ENCODE results near the gene GRIN2A. TPM values are rescaled to one million over a fixed set of nuclear protein-coding genes. Genes with fewer than 3 reads are reported as not detected.

GRIN2A gene
- total and polyA plus RNA-seq, 2 of the 8 experiments (the other 6 are each of a cell fraction or from before 2014, with no cell fraction given) = 0.18 to 1.8 TPM

DNA sequence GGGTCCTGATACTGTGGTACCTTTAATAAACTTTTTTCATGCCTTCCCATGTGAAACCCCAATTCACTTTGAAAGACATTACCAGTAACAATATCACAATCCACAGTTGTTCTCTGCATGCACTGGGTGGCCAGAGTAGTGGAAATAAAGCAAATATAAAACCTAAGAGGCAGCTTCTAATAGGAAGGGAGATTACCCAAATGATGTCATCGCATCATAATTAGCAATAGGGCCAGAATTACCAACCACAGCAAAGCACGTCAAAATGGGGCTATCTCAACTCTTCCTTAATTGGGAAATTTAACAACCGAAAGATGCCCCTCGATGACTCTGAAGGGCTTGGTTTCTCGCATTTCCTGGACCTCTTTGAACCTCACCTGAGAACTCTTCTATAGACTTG lies 224.8 kb downstream of the GRIN2A start:
- Histone ChIP-seq H4K91ac (replicated peaks; ENCODE audit: insufficient read length, low read length) (no peak overlapping the region), H3K9ac (replicated peaks in 1 of 4; ENCODE audit: extremely low read depth in 1 of 4, low read depth in 3 of 4, low read length in 3 of 4) (no peak overlapping the region), H2BK20ac (ENCODE audit: low read length) (no peak overlapping the region), H2AK5ac (ENCODE audit: low read depth, low read length) (no peak overlapping the region), H3K4me2 (ENCODE audit: insufficient read depth in 1 of 2, low read depth in 2 of 2, low read length in 2 of 2) (no peak overlapping the region), H3K4me1 (replicated peaks in 1 of 4; ENCODE audit: control insufficient read depth in 3 of 4, insufficient read depth in 4 of 4, low read length in 3 of 4) (peaks cover 0 to 4% (median 0%) of the 10 kb centered on the region in 4 experiments; a peak in 3 of 7 replicates), H3K27me3 (replicated peaks in 1 of 4; ENCODE audit: control insufficient read depth in 3 of 4, extremely low read depth in 1 of 4, insufficient read depth in 3 of 4, low read length in 3 of 4) (no peaks in the 10 kb centered on the region), H3K23ac (ENCODE audit: insufficient read length) (no peak overlapping the region), H3K36me3 (ENCODE audit: control insufficient read depth in 2 of 4, insufficient read depth in 4 of 4, low read length in 3 of 4) (no peaks in the 10 kb centered on the region), H2BK15ac (ENCODE audit: low read length) (no peak overlapping the region), H3K4ac (replicated peaks; ENCODE audit: insufficient read length, low read depth, low read length) (no peak overlapping the region), H3K56ac (replicated peaks; ENCODE audit: insufficient read length, low read depth, low read length) (no peak overlapping the region), H2BK5ac (ENCODE audit: low read depth, low read length) (no peak overlapping the region), H3K23me2 (ENCODE audit: low read depth, low read length) (no peaks in the 10 kb centered on the region), H3K27ac (ENCODE audit: low read depth, low read length) (no peak overlapping the region), H4K5ac (ENCODE audit: insufficient read length, low read depth, low read length) (no peak overlapping the region), H4K8ac (ENCODE audit: extremely low read depth, insufficient read depth, low read length) (no peak overlapping the region), H3K18ac (ENCODE audit: extremely low read depth, low read length) (no peak overlapping the region), H2AFZ (ENCODE audit: low read length) (no peak overlapping the region), H2BK120ac (replicated peaks; ENCODE audit: low read depth, low read length) (no peak overlapping the region), H2BK12ac (ENCODE audit: low read depth, low read length) (no peak overlapping the region), H4K20me1 (replicated peaks in 1 of 2; ENCODE audit: control insufficient read depth in 1 of 2, insufficient read depth in 2 of 2, low read length in 2 of 2) (no peaks in the 10 kb centered on the region), H3K79me2 (ENCODE audit: control insufficient read depth in 1 of 2, insufficient read depth in 2 of 2, low read length in 2 of 2) (no peaks in the 10 kb centered on the region), H3K9me3 (ENCODE audit: insufficient read depth in 2 of 2, low read depth in 1 of 2, low read length in 1 of 2) (no peaks in the 10 kb centered on the region), H3K14ac (ENCODE audit: insufficient read length) (no peak overlapping the region), H3K79me1 (ENCODE audit: low read depth, low read length) (no peaks in the 10 kb centered on the region), H3K4me3 (ENCODE audit: extremely low read depth in 1 of 4, insufficient read depth in 2 of 4, low read depth in 3 of 4, low read length in 4 of 4) (no peak overlapping the region)
- 87% methylated on average over 5 of the region's 5 CpGs; no CpG with 5 or more reads in 1 of the 2 experiments for WGBS, 2 experiments (ENCODE audit: extremely low coverage in 1 of 2, insufficient coverage in 1 of 2, insufficient read length in 1 of 2, insufficient replicate concordance in 2 of 2, low coverage in 1 of 2, low lambda C conversion rate in 2 of 2, missing lambda C conversion rate in 1 of 2)
- CTCF ChIA-PET (ENCODE audit: partially characterized antibody) = interaction anchor here (1.1 to 3.2 kb wide), 3 partner anchors 10 to 309 kb away, joined by 3 to 16 read pairs (median 5); no protein-coding TSS in a partner anchor
- FAIRE-seq = no peak
- POLR2A ChIA-PET (ENCODE audit: partially characterized antibody) = no interaction called here
- no peak for DNase-seq (ENCODE audit: low read depth in 1 of 2, low spot score in 2 of 2)
- TF ChIP-seq HDAC6 (IDR thresholded peaks at IDR 0.05; ENCODE audit: low read depth, low read length) (no peak), SP2 (IDR thresholded peaks at IDR 0.05; ENCODE audit: low read length) (no peak), ZNF274 (IDR thresholded peaks at IDR 0.05; ENCODE audit: borderline replicate concordance, extremely low read depth, low read length) (no peak), POU5F1 (IDR thresholded peaks at IDR 0.05; ENCODE audit: low read depth, low read length) (no peak), SIX5 (IDR thresholded peaks at IDR 0.05; ENCODE audit: low read depth, low read length) (no peak), RXRA (IDR thresholded peaks at IDR 0.05; ENCODE audit: insufficient read depth, low read depth, low read length) (no peak)
- TF ChIP-seq, protein P1, sequence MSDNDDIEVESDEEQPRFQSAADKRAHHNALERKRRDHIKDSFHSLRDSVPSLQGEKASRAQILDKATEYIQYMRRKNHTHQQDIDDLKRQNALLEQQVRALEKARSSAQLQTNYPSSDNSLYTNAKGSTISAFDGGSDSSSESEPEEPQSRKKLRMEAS (IDR thresholded peaks at IDR 0.05) = no peak
